HepG2 (cell line): ENCODE results near the gene PPOX. TPM values are rescaled to one million over a fixed set of nuclear protein-coding genes. Genes with fewer than 3 reads are reported as not detected.
A peak's percentile ranks its signal among the peaks of the same experiment; 100 is the strongest.

Source experiments
- ISL2 ChIP-seq: sonication (generic); formaldehyde crosslinking; IDR thresholded peaks from 2 replicates; pipeline ENCODE4 v1.5.0; 2020; ENCODE audit warnings: missing genetic modification reagents
- MBD4 ChIP-seq: IDR thresholded peaks from 2 replicates; pipeline ENCODE4 v1.6.1; 2012; ENCODE audit warnings: low read length, inconsistent platforms, borderline replicate concordance
- MED13 ChIP-seq: sonication (generic); formaldehyde crosslinking; IDR thresholded peaks from 2 replicates; pipeline ENCODE4 v1.5.0; 2020; ENCODE audit warnings: missing genetic modification reagents
- MXI1 ChIP-seq: IDR thresholded peaks from 3 replicates; pipeline ENCODE4 v1.6.1; 2012; ENCODE audit warnings: low read depth, low read length, inconsistent platforms, borderline replicate concordance
- NFIC ChIP-seq: IDR thresholded peaks from 2 replicates; pipeline ENCODE4 v1.6.1; 2012; ENCODE audit warnings: mild to moderate bottlenecking, low read length, inconsistent platforms
- PHF5A ChIP-seq: IDR thresholded peaks from one replicate; pipeline ENCODE4 v1.6.1; 2018; ENCODE audit warnings: low read depth, missing genetic modification reagents; ENCODE audit not compliant: unreplicated experiment
- SALL1 ChIP-seq: sonication (generic); formaldehyde crosslinking; IDR thresholded peaks from 2 replicates; pipeline ENCODE4 v1.8.0; 2022; ENCODE audit warnings: mild to moderate bottlenecking, missing genetic modification reagents
- SOX6 ChIP-seq, 2 experiments: fragments of 450-650 bp in 1 of 2; sonication (generic) in 1 of 2; formaldehyde crosslinking in 1 of 2; IDR thresholded peaks; 2 replicates each; pipeline versions ENCODE4 v1.4.0 to v1.6.1; 2017 to 2020; ENCODE audit warnings: antibody characterized with exemption in 1 of 2, mild to moderate bottlenecking in 1 of 2, missing genetic modification reagents in 1 of 2
- TAF1 ChIP-seq: sonication (generic); formaldehyde crosslinking; IDR thresholded peaks from 2 replicates; pipeline ENCODE4 v1.4.0; 2020; ENCODE audit warnings: missing genetic modification reagents
- TCF7L2 ChIP-seq: IDR thresholded peaks from 2 replicates; pipeline ENCODE4 v1.6.1; 2011; ENCODE audit warnings: mild to moderate bottlenecking, low read depth, low read length, moderate library complexity
- TEAD3 ChIP-seq: optimal IDR thresholded peaks from 2 replicates; pipeline ENCODE3; 2016; ENCODE audit warnings: borderline replicate concordance
- TOE1 ChIP-seq: sonication (generic); formaldehyde crosslinking; IDR thresholded peaks from 2 replicates; pipeline ENCODE4 v1.4.0; 2020; ENCODE audit warnings: mild to moderate bottlenecking, missing genetic modification reagents
- ZNF20 ChIP-seq: sonication (generic); formaldehyde crosslinking; IDR thresholded peaks from 2 replicates; pipeline ENCODE4 v1.4.0; 2020; ENCODE audit warnings: mild to moderate bottlenecking, moderate library complexity, missing genetic modification reagents
- ZNF292 ChIP-seq: sonication (generic); formaldehyde crosslinking; IDR thresholded peaks from 2 replicates; pipeline ENCODE4 v1.8.1; 2022; ENCODE audit warnings: mild to moderate bottlenecking, low read depth, missing genetic modification reagents, borderline replicate concordance
- ZNF44 ChIP-seq: sonication (generic); formaldehyde crosslinking; IDR thresholded peaks from 2 replicates; pipeline ENCODE4 v1.5.1; 2020; ENCODE audit warnings: mild to moderate bottlenecking, missing genetic modification reagents
- ZNF446 ChIP-seq: sonication (generic); formaldehyde crosslinking; IDR thresholded peaks from 2 replicates; pipeline ENCODE4 v1.5.0; 2020; ENCODE audit warnings: mild to moderate bottlenecking, missing genetic modification reagents
- ZNF484 ChIP-seq: sonication (generic); formaldehyde crosslinking; IDR thresholded peaks from 2 replicates; pipeline ENCODE4 v1.5.1; 2020; ENCODE audit warnings: mild to moderate bottlenecking, low read depth, missing genetic modification reagents, borderline replicate concordance
- ZNF550 ChIP-seq: sonication (generic); formaldehyde crosslinking; IDR thresholded peaks from 2 replicates; pipeline ENCODE4 v1.4.0; 2020; ENCODE audit warnings: mild to moderate bottlenecking, missing genetic modification reagents, borderline replicate concordance
- ZNF580 ChIP-seq: IDR thresholded peaks from 2 replicates; pipeline ENCODE4 v1.6.1; 2016; ENCODE audit warnings: low read depth, borderline replicate concordance
- ZNF737 ChIP-seq: sonication (generic); formaldehyde crosslinking; IDR thresholded peaks from 2 replicates; pipeline ENCODE4 v1.5.0; 2020; ENCODE audit warnings: missing genetic modification reagents, mild to moderate bottlenecking, borderline replicate concordance
- ZNF781 ChIP-seq: sonication (generic); formaldehyde crosslinking; IDR thresholded peaks from 2 replicates; pipeline ENCODE4 v1.5.1; 2020; ENCODE audit warnings: borderline replicate concordance, mild to moderate bottlenecking, missing genetic modification reagents; ENCODE audit errors: not compliant biosample characterization
- ZNF839 ChIP-seq: sonication (generic); formaldehyde crosslinking; IDR thresholded peaks from 2 replicates; pipeline ENCODE4 v1.4.0; 2020; ENCODE audit warnings: missing genetic modification reagents, mild to moderate bottlenecking, borderline replicate concordance
- ZSCAN9 ChIP-seq: IDR thresholded peaks from 2 replicates; pipeline ENCODE4 v1.6.1; 2016; ENCODE audit warnings: borderline replicate concordance
- polyA plus RNA-seq, 8 experiments: library from polyadenylated mRNA; depleted of rRNA in 3 of 8; stranded (reverse) in 7 of 8; unstranded in 1 of 8; fragments of >200 nt; fragmentation: Illumina TruSeq in 4 of 8; extraction: Trizol in 4 of 8; gene quantifications; 2 replicates each; pipeline versions ENCODE4 v1.2.1 to v1.2.3, GENCODE V29; 2011 to 2016; ENCODE audit warnings: low read depth in 4 of 8, missing spikeins in 1 of 8, mixed read lengths in 1 of 8; ENCODE audit not compliant: insufficient read depth in 1 of 8
- total RNA-seq, 5 experiments: library from RNA; depleted of rRNA; stranded (reverse); fragments of >200 nt; fragmentation: Illumina TruSeq; extraction: Trizol; gene quantifications; 2 replicates each; pipeline ENCODE4 v1.2.3, GENCODE V29; 2016; ENCODE audit warnings: low read depth in 1 of 5
- TF ChIP-seq, protein P1 (sequence below): sonication (generic); formaldehyde crosslinking; IDR thresholded peaks from 2 replicates; pipeline ENCODE4 v1.5.0; 2020; ENCODE audit warnings: mild to moderate bottlenecking, missing genetic modification reagents, borderline replicate concordance
- TF ChIP-seq, protein P2 (sequence below): sonication (generic); formaldehyde crosslinking; IDR thresholded peaks from 2 replicates; pipeline ENCODE4 v1.8.1; 2023; ENCODE audit warnings: mild to moderate bottlenecking, inconsistent platforms, moderate library complexity, missing genetic modification reagents, borderline replicate concordance

The PPOX gene
- total and polyA plus RNA-seq, 2 of the 13 experiments (the other 11 are each of a cell fraction or from before 2014, with no cell fraction given), result 15.5 to 27.7 TPM

GRCh38 chr1:161201836-161202712 is 35.8 kb downstream of the PPOX start, which contains the start of gene NDUFS2 (continued):
- TF ChIP-seq ZNF292 (peak; percentile 62; the same call in 1 of the 2 replicates), ZNF839 (CRISPR knock-in tag) (peak; percentile 81; the same call in 1 of the 2 replicates), MXI1 (peak; percentile 37; the same call in 1 of the 3 replicates), ZNF446 (CRISPR knock-in tag) (no peak), MBD4 (no peak), TAF1 (peak; percentile 99), ISL2 (CRISPR knock-in tag) (0 out of 2 replicates have a peak, but pooled peaks have one; percentile 28), ZNF20 (CRISPR knock-in tag) (no peak), SOX6 (IDR thresholded peaks at IDR 0.05) (no peak), SOX6 (CRISPR knock-in tag; IDR thresholded peaks at IDR 0.05) (peak; percentile 72), ZNF550 (CRISPR knock-in tag) (no peak), TOE1 (CRISPR knock-in tag) (no peak), TEAD3 (CRISPR knock-in tag) (peak; percentile 20), MED13 (CRISPR knock-in tag) (no peak; the same call in 1 of the 2 replicates), NFIC (no peak), ZNF580 (0 out of 2 replicates have a peak, but pooled peaks have one; percentile 44), SALL1 (peak; percentile 82), PHF5A (peak; percentile 70), ZNF737 (CRISPR knock-in tag) (no peak), ZNF44 (CRISPR knock-in tag) (no peak), TCF7L2 (no peak), ZNF781 (CRISPR knock-in tag) (peak; percentile 65), ZSCAN9 (peak; percentile 82; the same call in 1 of the 2 replicates), ZNF484 (no peak)
- TF ChIP-seq, protein P1, sequence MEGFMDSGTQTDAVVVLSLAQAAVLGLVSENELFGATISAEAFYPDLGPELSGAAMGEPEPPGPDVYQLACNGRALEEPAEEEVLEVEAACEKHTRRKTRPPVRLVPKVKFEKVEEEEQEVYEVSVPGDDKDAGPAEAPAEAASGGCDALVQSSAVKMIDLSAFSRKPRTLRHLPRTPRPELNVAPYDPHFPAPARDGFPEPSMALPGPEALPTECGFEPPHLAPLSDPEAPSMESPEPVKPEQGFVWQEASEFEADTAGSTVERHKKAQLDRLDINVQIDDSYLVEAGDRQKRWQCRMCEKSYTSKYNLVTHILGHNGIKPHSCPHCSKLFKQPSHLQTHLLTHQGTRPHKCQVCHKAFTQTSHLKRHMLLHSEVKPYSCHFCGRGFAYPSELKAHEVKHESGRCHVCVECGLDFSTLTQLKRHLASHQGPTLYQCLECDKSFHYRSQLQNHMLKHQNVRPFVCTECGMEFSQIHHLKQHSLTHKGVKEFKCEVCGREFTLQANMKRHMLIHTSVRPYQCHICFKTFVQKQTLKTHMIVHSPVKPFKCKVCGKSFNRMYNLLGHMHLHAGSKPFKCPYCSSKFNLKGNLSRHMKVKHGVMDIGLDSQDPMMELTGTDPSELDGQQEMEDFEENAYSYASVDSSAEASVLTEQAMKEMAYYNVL (CRISPR knock-in tag), result no peak
- TF ChIP-seq, protein P2, sequence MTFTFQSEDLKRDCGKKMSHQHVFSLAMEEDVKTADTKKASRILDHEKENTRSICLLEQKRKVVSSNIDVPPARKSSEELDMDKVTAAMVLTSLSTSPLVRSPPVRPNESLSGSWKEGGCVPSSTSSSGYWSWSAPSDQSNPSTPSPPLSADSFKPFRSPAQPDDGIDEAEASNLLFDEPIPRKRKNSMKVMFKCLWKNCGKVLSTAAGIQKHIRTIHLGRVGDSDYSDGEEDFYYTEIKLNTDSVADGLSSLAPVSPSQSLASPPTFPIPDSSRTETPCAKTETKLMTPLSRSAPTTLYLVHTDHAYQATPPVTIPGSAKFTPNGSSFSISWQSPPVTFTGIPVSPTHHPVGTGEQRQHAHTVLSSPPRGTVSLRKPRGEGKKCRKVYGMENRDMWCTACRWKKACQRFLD, result no peak
